ENCODE measurements around the gene NFATC4.

The NFATC4 gene

DNA sequence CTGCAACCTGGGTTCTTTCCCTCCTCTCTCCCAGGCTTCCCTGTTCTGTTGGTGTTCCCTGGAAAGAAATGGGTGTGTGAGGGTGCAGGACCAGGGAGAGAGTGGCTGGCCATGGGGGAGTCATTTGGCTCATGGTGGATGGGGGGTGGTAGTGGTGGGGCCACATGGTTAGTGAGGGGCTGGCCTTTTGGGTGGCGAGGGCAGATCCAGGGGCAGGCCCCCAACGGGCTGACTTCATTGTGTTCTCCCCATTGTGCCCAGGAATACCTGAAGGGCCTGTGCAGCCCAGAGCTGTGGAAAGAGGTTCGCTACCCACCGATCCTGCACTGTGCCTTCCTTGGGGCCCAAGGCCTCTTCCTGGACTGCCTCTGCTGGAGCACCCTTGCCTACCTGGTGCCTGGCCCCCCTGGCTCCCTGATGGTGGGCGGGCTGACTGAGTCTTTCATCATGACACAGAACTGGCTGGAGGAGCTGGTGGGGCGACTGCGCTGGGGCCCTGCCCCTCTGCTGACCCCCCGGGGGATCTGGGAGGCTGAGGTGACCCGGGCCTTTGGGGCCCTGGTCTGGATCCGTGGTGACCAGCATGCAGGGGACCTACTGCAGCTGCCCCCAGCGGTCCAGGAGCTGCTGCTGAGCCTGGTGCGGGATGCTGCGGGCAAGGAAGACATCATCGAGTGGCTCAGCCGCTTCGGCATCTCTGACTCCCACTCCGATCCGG is 39.8 kb downstream of the NFATC4 start:
- no peak overlapping the region for H3K27ac Mint-ChIP-seq
- intact Hi-C loops (cut with micrococcal nuclease): no loop called here
- no peak overlapping the region for H3K4me3 Mint-ChIP-seq
- H3K9me3 Mint-ChIP-seq: no peaks in the 10 kb centered on the region
- H3K4me1 Mint-ChIP-seq (ENCODE audit: low read depth): no peaks in the 10 kb centered on the region
- no peaks in the 10 kb centered on the region for H3K36me3 Mint-ChIP-seq (ENCODE audit: low read depth)
- peaks cover 1% of the 10 kb centered on the region for H3K27me3 Mint-ChIP-seq

DNA sequence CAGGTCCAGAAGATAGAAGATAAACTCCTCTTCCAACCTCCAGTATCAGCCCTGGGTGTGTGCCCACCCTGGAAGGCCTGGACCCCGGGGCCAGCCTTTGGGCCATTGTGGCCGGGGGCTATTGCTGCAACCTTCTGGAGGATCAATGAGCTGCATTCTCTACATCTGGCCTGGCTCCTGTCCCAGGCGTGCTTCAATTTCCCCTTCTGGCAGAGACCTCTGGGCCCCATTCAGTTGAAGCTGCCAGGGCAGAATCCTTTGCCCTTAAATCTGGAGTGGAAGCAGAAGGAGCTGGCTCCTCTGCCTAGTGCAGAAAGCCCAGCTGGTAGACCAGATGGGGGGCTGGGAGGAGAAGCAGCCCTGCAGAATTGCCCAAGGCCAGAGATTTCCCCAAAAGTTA is 40.8 kb downstream of the NFATC4 start:
- Mint-ChIP-seq H3K4me1 (ENCODE audit: low read depth) (no peaks in the 10 kb centered on the region), H3K4me3 (no peak overlapping the region), H3K27me3 (peaks cover 1% of the 10 kb centered on the region), H3K36me3 (ENCODE audit: low read depth) (no peaks in the 10 kb centered on the region), H3K9me3 (no peaks in the 10 kb centered on the region), H3K27ac (no peak overlapping the region)
- intact Hi-C loops (cut with micrococcal nuclease): no loop called here

DNA sequence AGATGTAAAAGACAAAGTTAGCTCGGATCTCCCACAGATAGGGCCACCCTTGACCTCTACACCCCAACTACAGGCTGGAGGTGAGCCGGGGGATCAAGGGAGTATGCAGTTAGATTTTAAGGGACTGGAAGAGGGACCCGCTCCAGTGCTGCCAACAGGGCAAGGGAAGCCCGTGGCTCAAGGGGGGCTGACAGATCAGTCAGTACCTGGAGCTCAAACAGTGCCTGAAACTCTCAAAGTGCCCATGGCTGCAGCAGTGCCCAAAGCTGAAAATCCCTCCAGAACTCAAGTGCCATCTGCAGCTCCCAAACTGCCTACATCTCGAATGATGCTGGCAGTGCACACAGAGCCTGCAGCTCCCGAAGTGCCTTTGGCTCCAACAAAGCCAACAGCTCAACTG is 41.2 kb downstream of the NFATC4 start:
- intact Hi-C loops (cut with micrococcal nuclease): no loop called here
- H3K4me3 Mint-ChIP-seq: no peak overlapping the region
- H3K4me1 Mint-ChIP-seq (ENCODE audit: low read depth): no peaks in the 10 kb centered on the region
- peaks cover 1% of the 10 kb centered on the region for H3K27me3 Mint-ChIP-seq
- H3K9me3 Mint-ChIP-seq: no peaks in the 10 kb centered on the region
- H3K27ac Mint-ChIP-seq: no peak overlapping the region
- H3K36me3 Mint-ChIP-seq (ENCODE audit: low read depth): no peaks in the 10 kb centered on the region

DNA sequence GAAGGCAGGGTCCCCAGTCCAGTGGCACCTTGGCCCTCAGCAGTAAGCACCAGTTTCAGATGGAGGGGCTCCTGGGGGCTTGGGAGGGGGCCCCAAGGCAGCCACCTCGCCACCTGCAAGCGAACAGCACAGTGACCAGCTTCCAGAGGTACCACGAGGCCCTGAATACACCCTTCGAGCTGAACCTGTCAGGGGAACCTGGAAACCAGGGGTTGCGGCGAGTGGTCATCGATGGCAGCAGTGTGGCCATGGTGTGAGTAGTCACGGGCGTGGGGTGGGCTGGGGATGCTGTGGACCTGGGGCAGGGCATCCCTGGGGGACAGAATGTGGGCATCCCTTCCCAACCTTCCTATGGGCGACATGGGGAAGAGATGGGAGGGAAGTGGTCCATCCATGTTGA is 42.0 kb downstream of the NFATC4 start:
- Mint-ChIP-seq H3K9me3 (no peaks in the 10 kb centered on the region), H3K4me3 (no peak overlapping the region)

DNA sequence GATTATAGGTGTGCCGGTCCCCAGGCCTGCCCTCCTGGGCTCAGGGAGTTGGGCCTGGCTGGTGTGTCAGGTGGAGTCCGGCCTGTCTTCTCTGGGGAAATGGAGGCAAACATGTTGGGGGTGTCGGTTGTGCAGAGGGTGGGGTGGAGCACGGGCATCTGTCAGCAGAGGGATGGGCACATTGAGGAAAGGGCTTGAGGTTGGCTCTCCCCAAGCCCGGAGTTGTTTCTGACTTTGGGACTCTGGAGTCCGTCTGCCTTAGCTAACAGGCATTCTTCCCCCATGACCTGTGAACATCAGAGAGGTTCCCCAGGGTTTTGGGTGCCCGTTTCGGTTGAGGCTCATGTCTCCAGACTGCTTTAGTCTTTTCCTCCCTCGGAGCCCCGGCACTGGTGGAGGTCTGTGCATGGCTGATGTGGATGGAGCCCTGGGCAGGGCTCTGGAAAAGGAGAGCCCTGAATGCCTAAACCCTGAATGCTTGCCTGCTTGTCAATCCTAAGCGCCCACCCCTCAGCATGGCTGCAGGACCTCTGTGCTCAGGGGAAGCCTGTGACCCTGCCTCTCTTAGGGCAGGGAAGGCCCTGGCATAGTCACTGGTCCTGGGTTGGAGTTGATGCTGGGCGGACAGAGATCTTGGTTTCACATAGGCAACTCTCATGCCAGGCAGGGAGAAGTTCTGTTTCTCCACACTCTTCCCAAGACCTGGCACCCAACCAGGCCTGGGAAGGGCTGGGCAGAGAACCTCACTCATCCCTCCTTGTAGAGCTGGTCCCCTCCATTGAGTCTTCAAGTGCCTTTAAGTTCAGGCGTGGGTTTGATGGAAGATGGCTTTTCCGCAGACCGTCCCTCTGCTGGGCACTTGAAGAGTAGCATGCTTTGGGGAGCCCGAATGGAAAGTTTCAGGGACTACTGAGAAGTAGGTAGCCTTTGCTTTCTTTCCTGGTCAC is 43.7 kb downstream of the NFATC4 start:
- intact Hi-C loops (cut with micrococcal nuclease): loop anchor here (5.0 kb wide), 1 partner anchor 44 kb away; the partner anchor contains the start of gene NFATC4
- Mint-ChIP-seq H3K27ac (no peak overlapping the region), H3K4me3 (no peak overlapping the region), H3K27me3 (peaks cover 1% of the 10 kb centered on the region), H3K4me1 (ENCODE audit: low read depth) (no peaks in the 10 kb centered on the region), H3K36me3 (ENCODE audit: low read depth) (no peaks in the 10 kb centered on the region), H3K9me3 (no peaks in the 10 kb centered on the region)

More for the DNA sequence above, 42.0 kb downstream of the NFATC4 start:
- no peaks in the 10 kb centered on the region for H3K4me1 Mint-ChIP-seq (ENCODE audit: low read depth)
- H3K36me3 Mint-ChIP-seq (ENCODE audit: low read depth): no peaks in the 10 kb centered on the region
- peaks cover 1% of the 10 kb centered on the region for H3K27me3 Mint-ChIP-seq
- intact Hi-C loops (cut with micrococcal nuclease): loop anchor here (5.0 kb wide), 1 partner anchor 43 kb away; the partner anchor contains the start of gene NFATC4
- no peak overlapping the region for H3K27ac Mint-ChIP-seq

DNA sequence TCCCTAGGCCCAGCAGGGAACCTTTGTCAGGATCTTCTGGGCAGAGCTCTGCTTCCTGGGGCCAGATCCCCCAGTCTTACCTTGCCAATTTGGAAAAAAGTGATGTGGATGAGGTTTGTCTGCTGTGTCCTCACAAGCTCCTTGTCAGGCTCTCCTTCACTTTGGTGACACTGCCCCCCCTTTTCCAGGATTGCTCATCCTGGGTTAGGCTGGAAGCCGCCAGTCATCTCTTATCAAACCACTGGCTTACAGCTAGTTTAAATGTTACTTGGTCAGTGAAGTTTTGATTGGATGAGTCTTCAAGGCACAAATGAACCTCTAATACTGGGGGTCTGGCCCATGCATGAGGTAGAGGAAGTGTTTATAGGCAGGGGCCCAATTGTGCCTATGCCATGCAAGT is 46.1 kb downstream of the NFATC4 start:
- intact Hi-C loops (cut with micrococcal nuclease): loop anchor here (5.0 kb wide), 1 partner anchor 47 kb away; the partner anchor contains the start of gene NFATC4
- Mint-ChIP-seq H3K27ac (no peak overlapping the region), H3K36me3 (ENCODE audit: low read depth) (no peaks in the 10 kb centered on the region), H3K4me1 (ENCODE audit: low read depth) (no peaks in the 10 kb centered on the region), H3K4me3 (no peak overlapping the region), H3K9me3 (no peaks in the 10 kb centered on the region), H3K27me3 (peaks cover 11% of the 10 kb centered on the region)

DNA sequence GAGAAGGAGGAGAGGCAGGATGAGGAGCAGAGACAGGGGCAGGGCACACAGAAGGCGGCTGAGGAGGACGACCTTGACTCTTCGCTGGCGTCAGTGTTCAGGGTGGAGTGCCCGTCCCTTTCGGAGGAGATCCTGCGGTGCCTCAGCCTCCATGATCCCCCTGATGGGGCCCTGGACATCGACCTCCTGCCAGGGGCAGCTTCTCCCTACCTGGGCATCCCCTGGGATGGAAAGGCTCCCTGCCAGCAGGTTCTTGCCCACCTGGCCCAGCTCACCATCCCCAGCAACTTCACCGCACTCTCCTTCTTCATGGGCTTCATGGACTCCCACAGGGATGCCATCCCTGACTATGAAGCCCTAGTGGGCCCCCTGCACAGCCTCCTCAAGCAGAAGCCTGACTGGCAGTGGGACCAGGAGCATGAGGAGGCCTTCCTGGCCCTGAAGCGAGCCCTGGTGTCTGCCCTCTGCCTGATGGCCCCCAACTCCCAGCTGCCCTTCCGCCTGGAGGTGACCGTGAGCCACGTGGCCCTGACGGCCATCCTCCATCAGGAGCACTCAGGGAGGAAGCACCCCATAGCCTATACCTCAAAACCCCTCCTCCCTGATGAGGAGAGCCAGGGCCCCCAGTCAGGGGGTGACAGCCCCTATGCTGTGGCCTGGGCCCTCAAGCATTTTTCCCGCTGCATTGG is 46.9 kb downstream of the NFATC4 start:
- Mint-ChIP-seq H3K27ac (no peak overlapping the region), H3K27me3 (peaks cover 18% of the 10 kb centered on the region), H3K36me3 (ENCODE audit: low read depth) (no peaks in the 10 kb centered on the region), H3K4me3 (no peak overlapping the region), H3K4me1 (ENCODE audit: low read depth) (no peaks in the 10 kb centered on the region), H3K9me3 (no peaks in the 10 kb centered on the region)
- intact Hi-C loops (cut with micrococcal nuclease): loop anchor here (5.0 kb wide), 1 partner anchor 48 kb away; the partner anchor contains the start of gene NFATC4

DNA sequence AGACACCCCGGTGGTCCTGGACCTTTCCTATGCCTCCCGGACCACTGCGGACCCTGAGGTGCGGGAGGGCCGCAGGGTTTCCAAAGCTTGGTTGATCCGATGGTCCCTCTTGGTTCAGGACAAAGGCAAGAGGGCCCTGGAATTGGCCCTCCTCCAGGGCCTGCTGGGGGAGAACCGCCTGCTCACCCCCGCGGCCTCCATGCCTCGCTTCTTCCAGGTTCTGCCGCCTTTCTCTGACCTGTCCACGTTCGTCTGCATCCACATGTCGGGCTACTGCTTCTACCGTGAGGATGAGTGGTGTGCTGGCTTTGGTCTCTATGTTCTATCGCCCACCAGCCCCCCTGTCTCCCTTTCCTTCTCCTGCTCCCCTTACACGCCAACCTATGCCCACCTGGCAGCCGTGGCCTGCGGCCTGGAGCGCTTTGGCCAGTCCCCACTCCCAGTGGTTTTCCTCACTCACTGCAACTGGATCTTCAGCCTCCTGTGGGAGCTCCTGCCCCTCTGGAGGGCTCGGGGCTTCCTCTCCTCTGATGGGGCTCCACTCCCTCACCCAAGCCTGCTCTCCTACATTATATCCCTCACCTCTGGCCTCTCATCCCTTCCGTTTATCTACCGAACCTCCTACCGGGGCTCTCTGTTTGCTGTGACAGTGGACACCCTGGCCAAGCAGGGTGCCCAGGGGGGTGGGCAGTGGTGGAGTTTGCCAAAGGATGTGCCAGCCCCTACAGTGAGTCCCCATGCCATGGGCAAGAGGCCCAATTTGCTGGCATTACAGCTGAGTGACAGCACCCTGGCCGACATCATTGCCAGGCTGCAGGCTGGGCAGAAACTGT is 47.7 kb downstream of the NFATC4 start:
- Mint-ChIP-seq H3K4me3 (no peak overlapping the region), H3K4me1 (ENCODE audit: low read depth) (no peaks in the 10 kb centered on the region), H3K27me3 (peaks cover 18% of the 10 kb centered on the region), H3K27ac (no peak overlapping the region), H3K9me3 (no peaks in the 10 kb centered on the region), H3K36me3 (ENCODE audit: low read depth) (no peaks in the 10 kb centered on the region)
- intact Hi-C loops (cut with micrococcal nuclease): no loop called here

DNA sequence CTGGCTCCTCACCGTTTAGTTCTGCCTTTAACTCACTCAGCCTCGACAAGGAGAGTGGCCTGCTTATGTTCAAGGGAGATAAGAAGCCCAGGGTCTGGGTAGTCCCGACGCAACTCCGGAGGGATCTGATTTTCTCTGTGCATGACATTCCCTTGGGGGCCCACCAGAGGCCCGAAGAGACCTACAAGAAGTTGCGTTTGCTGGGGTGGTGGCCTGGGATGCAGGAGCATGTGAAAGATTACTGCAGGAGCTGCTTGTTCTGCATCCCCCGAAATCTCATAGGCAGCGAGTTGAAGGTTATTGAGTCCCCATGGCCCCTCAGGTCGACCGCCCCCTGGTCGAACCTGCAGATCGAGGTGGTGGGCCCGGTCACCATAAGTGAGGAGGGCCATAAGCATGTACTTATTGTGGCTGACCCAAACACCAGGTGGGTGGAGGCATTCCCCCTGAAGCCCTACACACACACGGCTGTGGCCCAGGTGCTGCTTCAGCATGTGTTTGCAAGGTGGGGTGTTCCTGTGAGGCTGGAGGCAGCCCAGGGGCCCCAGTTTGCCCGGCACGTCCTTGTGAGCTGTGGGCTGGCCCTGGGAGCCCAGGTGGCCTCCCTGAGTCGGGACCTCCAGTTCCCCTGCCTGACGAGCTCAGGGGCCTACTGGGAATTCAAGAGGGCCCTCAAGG is 48.4 kb downstream of the NFATC4 start:
- Mint-ChIP-seq H3K9me3 (no peaks in the 10 kb centered on the region), H3K4me3 (no peak overlapping the region), H3K4me1 (ENCODE audit: low read depth) (no peaks in the 10 kb centered on the region), H3K27me3 (peaks cover 18% of the 10 kb centered on the region), H3K36me3 (ENCODE audit: low read depth) (no peaks in the 10 kb centered on the region), H3K27ac (no peak overlapping the region)
- intact Hi-C loops (cut with micrococcal nuclease): no loop called here

DNA sequence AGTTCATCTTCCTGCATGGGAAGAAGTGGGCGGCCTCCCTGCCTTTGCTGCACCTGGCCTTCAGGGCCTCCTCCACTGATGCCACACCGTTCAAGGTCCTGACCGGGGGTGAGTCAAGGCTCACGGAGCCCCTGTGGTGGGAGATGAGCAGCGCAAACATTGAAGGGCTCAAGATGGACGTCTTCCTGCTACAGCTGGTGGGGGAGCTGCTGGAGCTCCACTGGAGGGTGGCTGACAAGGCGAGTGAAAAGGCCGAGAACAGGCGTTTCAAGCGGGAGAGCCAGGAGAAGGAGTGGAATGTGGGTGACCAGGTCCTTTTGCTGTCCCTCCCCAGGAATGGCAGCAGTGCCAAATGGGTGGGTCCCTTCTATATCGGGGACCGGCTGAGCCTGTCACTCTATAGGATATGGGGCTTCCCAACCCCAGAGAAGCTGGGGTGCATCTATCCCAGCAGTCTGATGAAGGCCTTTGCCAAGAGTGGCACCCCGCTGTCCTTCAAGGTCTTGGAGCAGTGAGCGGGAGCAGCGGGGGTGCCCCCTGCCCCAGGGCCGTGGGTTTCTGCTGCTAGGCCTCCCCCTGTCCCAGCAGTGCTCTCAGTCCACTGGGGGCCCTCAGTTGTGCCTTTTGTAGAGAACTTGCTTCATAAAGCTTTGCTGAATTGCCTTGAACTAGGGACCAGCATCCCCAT is 49.1 kb downstream of the NFATC4 start:
- Mint-ChIP-seq H3K4me3 (no peak overlapping the region), H3K4me1 (ENCODE audit: low read depth) (no peaks in the 10 kb centered on the region), H3K9me3 (no peaks in the 10 kb centered on the region), H3K27me3 (peaks cover 20% of the 10 kb centered on the region), H3K27ac (no peak overlapping the region), H3K36me3 (ENCODE audit: low read depth) (no peaks in the 10 kb centered on the region)
- intact Hi-C loops (cut with micrococcal nuclease): no loop called here

DNA sequence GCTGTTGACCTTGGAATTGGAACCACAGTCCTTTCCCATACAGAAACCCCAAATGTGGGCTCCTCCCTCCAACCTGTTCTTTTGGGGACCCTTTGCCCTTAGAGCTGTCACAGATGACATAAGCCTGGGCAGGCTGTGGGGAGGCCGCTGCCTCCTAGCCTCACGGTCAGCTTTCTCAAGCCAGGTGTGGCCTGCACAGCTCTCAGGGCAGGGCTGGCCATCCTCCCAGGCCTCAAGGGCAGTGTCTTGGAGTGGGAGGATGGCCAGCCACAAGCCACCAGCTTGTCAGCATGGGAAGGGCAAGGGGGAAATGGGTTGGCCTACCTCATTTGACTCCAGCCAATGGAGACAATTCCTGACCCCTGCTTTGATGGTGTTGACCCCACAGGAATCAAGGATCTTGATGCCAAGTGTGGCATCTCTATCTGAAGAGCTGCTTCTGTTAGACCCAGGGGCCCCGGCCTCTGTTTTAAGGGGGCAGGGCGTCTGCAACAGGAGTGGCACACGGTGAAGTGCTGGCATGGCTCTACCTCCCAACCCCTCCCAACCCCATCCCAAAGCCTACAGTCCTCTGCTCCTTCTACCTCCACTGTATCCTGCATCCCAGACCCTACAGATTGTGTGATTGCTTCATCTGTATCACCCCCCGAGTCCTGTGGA is 50.0 kb downstream of the NFATC4 start:
- peaks cover 20% of the 10 kb centered on the region for H3K27me3 Mint-ChIP-seq
- H3K4me3 Mint-ChIP-seq: no peak overlapping the region
- no peaks in the 10 kb centered on the region for H3K36me3 Mint-ChIP-seq (ENCODE audit: low read depth)
- no peaks in the 10 kb centered on the region for H3K4me1 Mint-ChIP-seq (ENCODE audit: low read depth)
- H3K27ac Mint-ChIP-seq: no peak overlapping the region
- intact Hi-C loops (cut with micrococcal nuclease): no loop called here
- H3K9me3 Mint-ChIP-seq: no peaks in the 10 kb centered on the region

DNA sequence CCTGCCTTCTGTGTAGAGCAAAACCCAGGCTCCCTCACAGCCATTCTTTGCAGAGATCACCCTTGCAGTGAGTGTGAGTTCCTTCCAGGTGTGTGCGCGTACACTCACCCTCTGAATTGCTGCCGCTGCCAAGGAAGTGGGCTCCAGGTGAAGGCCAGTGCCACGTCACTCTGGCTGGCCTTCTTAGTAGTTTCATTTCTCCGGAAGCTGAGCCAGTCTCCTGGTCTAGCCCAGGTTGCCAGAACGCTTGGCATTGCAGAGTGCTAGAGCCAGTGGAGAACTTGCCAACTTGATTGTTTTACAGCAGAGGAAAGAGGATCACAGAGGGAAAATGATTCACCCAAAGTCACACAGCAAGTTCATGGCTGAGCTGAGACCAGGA is 50.5 kb downstream of the NFATC4 start:
- Mint-ChIP-seq H3K4me1 (ENCODE audit: low read depth) (no peaks in the 10 kb centered on the region), H3K4me3 (no peak overlapping the region), H3K36me3 (ENCODE audit: low read depth) (no peaks in the 10 kb centered on the region), H3K9me3 (no peaks in the 10 kb centered on the region), H3K27me3 (peaks cover 20% of the 10 kb centered on the region), H3K27ac (no peak overlapping the region)
- intact Hi-C loops (cut with micrococcal nuclease): no loop called here
